Gastroesophageal sphincter (tissue), 4 donors: Measurements from ENCODE around the gene SGMS1. TPM values are rescaled to one million over a fixed set of nuclear protein-coding genes. Genes with fewer than 3 reads are reported as not detected.

Experiments used
- ATAC-seq: fragments of 150-250 bp; one replicate; pipeline ENCODE4 v1.9.1; 2016; ENCODE audit warnings: mild to moderate bottlenecking, moderate library complexity
- H3K27ac ChIP-seq, 4 donors: fragments of 200-600 bp; sonication (generic) in 3 of 4; 1 replicate in 3 of 4; 2 replicates in 1 of 4; pipeline ENCODE4 v1.5.1; 2016 to 2019
- H3K27me3 ChIP-seq: fragments of 200-600 bp; sonication (generic); one replicate; pipeline ENCODE4 v1.5.1; 2019
- H3K36me3 ChIP-seq, 2 donors: fragments of 200-600 bp; sonication (generic); one replicate each; pipeline ENCODE4 v1.5.1; 2019; ENCODE audit warnings: control low read depth in 1 of 2
- H3K4me1 ChIP-seq, 3 donors: fragments of 200-600 bp; sonication (generic); 1 replicate in 2 of 3; 2 replicates in 1 of 3; pipeline ENCODE4 v1.5.1; 2016 to 2019; ENCODE audit warnings: control low read depth in 2 of 3
- H3K4me3 ChIP-seq, 2 donors: fragments of 200-600 bp; sonication (generic); one replicate each; pipeline ENCODE4 v1.5.1; 2019; ENCODE audit warnings: mild to moderate bottlenecking in 1 of 2, moderate library complexity in 1 of 2
- H3K9me3 ChIP-seq, 3 donors: fragments of 200-600 bp; sonication (generic); one replicate each; pipeline ENCODE4 v1.5.1; 2017 to 2019; ENCODE audit warnings: control low read depth in 2 of 3
- CTCF ChIP-seq, 4 experiments: fragments of 200-600 bp in 2 of 4; fragments of 450-650 bp in 2 of 4; sonication (generic) in 1 of 4; IDR thresholded peaks; one replicate each; pipeline ENCODE4 v1.5.1; 2017 to 2019; ENCODE audit warnings: antibody characterized with exemption in 4 of 4, mild to moderate bottlenecking in 2 of 4, moderate library complexity in 2 of 4
- EP300 ChIP-seq: sonication (generic); formaldehyde crosslinking; IDR thresholded peaks from one replicate; pipeline ENCODE4 v1.6.1; 2017; ENCODE audit warnings: antibody characterized with exemption, mild to moderate bottlenecking
- POLR2A ChIP-seq, 2 donors: fragments of 450-650 bp; IDR thresholded peaks; one replicate each; pipeline ENCODE4 v1.6.1; 2017; ENCODE audit warnings: antibody characterized with exemption in 2 of 2, mild to moderate bottlenecking in 2 of 2, moderate library complexity in 1 of 2
- POLR2AphosphoS5 ChIP-seq: sonication (generic); formaldehyde crosslinking; IDR thresholded peaks from one replicate; pipeline ENCODE4 v1.6.1; 2017; ENCODE audit warnings: antibody characterized with exemption
- WGBS, 2 donors: methylation state at CpG; one replicate each; pipeline ENCODE4 v1.1.5; 2018; ENCODE audit warnings: low coverage in 1 of 2; 5-methylcytosine and 5-hydroxymethylcytosine counted together
- total RNA-seq, 4 donors: library from RNA; depleted of rRNA; stranded (reverse); fragments of >200 nt; gene quantifications; one replicate each; pipeline ENCODE4 v1.1.0, GENCODE V29; 2016

The SGMS1 gene
- total RNA-seq, 4 donors from 2014 or later = 57.7 to 116 (median 66.1) TPM

- TF ChIP-seq EP300 (no peak), POLR2A (IDR thresholded peaks at IDR 0.05) (no peak), POLR2AphosphoS5 (no peak), CTCF (IDR thresholded peaks at IDR 0.05) (no peak)
- ATAC-seq = no peak
- peaks cover 0 to 10% (median 0%) of the 10 kb centered on the region in 3 donors for H3K4me1 ChIP-seq
- H3K36me3 ChIP-seq = peaks cover 0 to 8% of the 10 kb centered on the region in 2 donors
- H3K9me3 ChIP-seq = no peaks in the 10 kb centered on the region
- H3K27ac ChIP-seq = no peak overlapping the region
- H3K4me3 ChIP-seq = no peak overlapping the region
- H3K27me3 ChIP-seq = no peaks in the 10 kb centered on the region
Measured at GRCh38 chr10:50333872-50334271, 289.9 kb downstream of the SGMS1 start.

- H3K4me1 ChIP-seq = peaks cover 0 to 15% (median 2%) of the 10 kb centered on the region in 3 donors
- no peaks in the 10 kb centered on the region for H3K27me3 ChIP-seq
- no peak overlapping the region for H3K4me3 ChIP-seq
- 98% methylated on average over 3 of the region's 3 CpGs; no CpG with 5 or more reads in 1 of the 2 donors for WGBS, 2 donors
- H3K36me3 ChIP-seq = peaks cover 0 to 8% of the 10 kb centered on the region in 2 donors
- no peaks in the 10 kb centered on the region for H3K9me3 ChIP-seq
- H3K27ac ChIP-seq = no peak overlapping the region
- no peak for ATAC-seq
- no peak for TF ChIP-seq POLR2A (IDR thresholded peaks at IDR 0.05)
- TF ChIP-seq CTCF (IDR thresholded peaks at IDR 0.05) = no peak
- TF ChIP-seq EP300 = no peak
- no peak for TF ChIP-seq POLR2AphosphoS5
Measured at GRCh38 chr10:50332108-50332842, 291.5 kb downstream of the SGMS1 start.

GRCh38 chr10:50331486-50331885 is 292.3 kb downstream of the SGMS1 start:
- no peaks in the 10 kb centered on the region for H3K9me3 ChIP-seq
- H3K27ac ChIP-seq = no peak overlapping the region
- peaks cover 1 to 22% (median 9%) of the 10 kb centered on the region in 3 donors for H3K4me1 ChIP-seq
- no peak for TF ChIP-seq POLR2A (IDR thresholded peaks at IDR 0.05)
- no peak for TF ChIP-seq CTCF (IDR thresholded peaks at IDR 0.05)
- TF ChIP-seq POLR2AphosphoS5 = no peak
- no peak for TF ChIP-seq EP300
- no peak overlapping the region for H3K4me3 ChIP-seq
- WGBS, 2 donors = 90 to 96% methylated on average over 2 of the region's 2 CpGs
- ATAC-seq = no peak
- peaks cover 0 to 8% of the 10 kb centered on the region in 2 donors for H3K36me3 ChIP-seq
- no peaks in the 10 kb centered on the region for H3K27me3 ChIP-seq

- Histone ChIP-seq H3K27ac (peak overlapping the region in 3 of 4 donors; percentile 55 to 73 (median 62)), H3K4me3 (peak overlapping the region in 1 of 2 donors; percentile 6), H3K9me3 (no peaks in the 10 kb centered on the region), H3K4me1 (peaks cover 11 to 51% (median 20%) of the 10 kb centered on the region in 3 donors), H3K27me3 (no peaks in the 10 kb centered on the region), H3K36me3 (no peaks in the 10 kb centered on the region)
- 35 to 36% methylated on average over 9 to 12 of the region's 13 CpGs for WGBS, 2 donors
- TF ChIP-seq CTCF (IDR thresholded peaks at IDR 0.05) (no peak), POLR2AphosphoS5 (peak; percentile 68)
- peak; percentile 72 for ATAC-seq
Measured at GRCh38 chr10:50326757-50327701, 296.7 kb downstream of the SGMS1 start.
